SJCRH30 (cell line): Measurements from ENCODE around the gene STRIP2. TPM values are rescaled to one million over a fixed set of nuclear protein-coding genes. Genes with fewer than 3 reads are reported as not detected.
"Not testable (repeated sequence)": the region's sequence is repeated elsewhere in the genome, so short reads cannot be mapped to it uniquely, and the experiment has no call there.

Source experiments
- DNase-seq, 2 experiments: peaks; one replicate each; pipeline ENCODE4 v3.0.0-alpha.2; 2015 to 2020
- H3K27ac ChIP-seq: fragments of 250-450 bp; sonication (Bioruptor Pico); 2 replicates; pipeline ENCODE4 v1.5.1; 2020; ENCODE audit warnings: mild to moderate bottlenecking, moderate library complexity
- H3K27me3 ChIP-seq: fragments of 250-450 bp; sonication (Bioruptor Pico); 2 replicates; pipeline ENCODE4 v1.5.1; 2020; ENCODE audit warnings: mild to moderate bottlenecking, moderate library complexity
- H3K36me3 ChIP-seq: fragments of 250-450 bp; sonication (Bioruptor Pico); 2 replicates; pipeline ENCODE4 v1.5.1; 2020; ENCODE audit warnings: mild to moderate bottlenecking, moderate library complexity
- H3K4me1 ChIP-seq: fragments of 250-450 bp; sonication (Bioruptor Pico); 2 replicates; pipeline ENCODE4 v1.5.1; 2020; ENCODE audit warnings: mild to moderate bottlenecking, moderate library complexity
- H3K4me3 ChIP-seq: fragments of 250-450 bp; sonication (Bioruptor Pico); 2 replicates; pipeline ENCODE4 v1.5.1; 2020; ENCODE audit warnings: mild to moderate bottlenecking, moderate library complexity
- H3K9me3 ChIP-seq: fragments of 250-450 bp; sonication (Bioruptor Pico); replicated peaks from 2 replicates; pipeline ENCODE4 v1.5.1; 2020; ENCODE audit warnings: mild to moderate bottlenecking, moderate library complexity
- total RNA-seq: library from RNA; depleted of rRNA; stranded (reverse); fragments of >200 nt; shearing (Covaris generic); gene quantifications from 2 replicates; pipeline ENCODE4 v1.2.3, GENCODE V29; 2014; rRNA removed

The STRIP2 gene
- total RNA-seq, 1 experiment from 2014 or later = 16.7 TPM

DNA sequence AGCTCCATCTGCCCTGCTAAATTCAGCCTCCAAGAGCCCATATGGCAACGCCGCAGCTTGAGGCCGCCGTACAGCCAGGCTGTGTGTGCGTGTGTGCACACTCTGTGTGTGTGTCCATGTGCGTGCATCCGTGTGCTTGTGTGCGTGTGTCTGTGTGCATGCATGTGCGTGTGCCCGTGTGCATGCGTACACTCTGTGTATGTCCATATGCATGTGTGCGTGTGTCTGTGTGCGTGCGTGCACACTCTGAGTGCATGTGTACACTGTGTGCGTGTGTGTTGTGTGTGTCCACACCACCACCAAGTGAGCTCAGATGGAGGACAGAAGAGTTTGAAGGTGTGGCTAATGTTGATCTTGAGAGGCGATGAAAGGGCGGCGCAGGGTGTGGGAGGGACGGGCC, 98.1 kb downstream of the STRIP2 start:
- H3K27me3 ChIP-seq = no peaks in the 10 kb centered on the region
- H3K36me3 ChIP-seq = no peaks in the 10 kb centered on the region
- no peaks in the 10 kb centered on the region for H3K4me1 ChIP-seq
- DNase-seq = no peak
- no peak overlapping the region for H3K4me3 ChIP-seq
- H3K27ac ChIP-seq = no peak overlapping the region
- no peaks in the 10 kb centered on the region for H3K9me3 ChIP-seq

DNA sequence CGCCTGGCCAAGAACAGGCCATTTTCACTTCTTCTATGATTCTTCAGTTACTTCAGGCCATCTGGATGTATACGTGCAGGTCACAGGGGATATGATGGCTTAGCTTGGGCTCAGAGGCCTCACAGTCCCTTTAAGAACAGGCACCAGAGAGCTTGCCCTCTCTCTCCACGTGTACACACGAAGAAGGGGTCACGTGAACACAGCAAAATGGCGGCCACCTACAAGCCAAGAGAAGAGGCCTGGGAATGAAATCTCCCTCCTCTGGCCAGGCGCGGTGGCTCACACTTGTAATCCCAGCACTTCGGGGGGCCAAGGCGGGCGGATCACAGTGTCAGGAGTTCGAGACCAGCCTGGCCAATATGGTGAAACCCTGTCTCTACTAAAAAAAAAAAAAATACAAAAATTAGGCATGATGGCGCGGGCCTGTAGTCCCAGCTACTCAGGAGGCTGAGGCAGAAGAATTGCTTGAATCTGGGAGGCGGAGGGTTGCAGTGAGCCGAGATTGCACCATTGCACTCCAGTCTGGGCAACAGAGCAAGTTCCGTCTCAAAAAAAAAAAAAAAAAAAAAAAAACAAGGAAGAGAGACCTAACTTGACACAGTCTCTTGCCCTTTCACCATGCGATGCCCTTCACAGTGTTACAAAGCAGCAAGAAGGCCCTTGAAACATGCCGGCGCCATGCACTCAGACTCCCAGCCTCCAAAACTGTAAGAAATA, 100.5 kb downstream of the STRIP2 start:
- not testable (repeated sequence) for H3K4me1 ChIP-seq, DNase-seq, H3K36me3 ChIP-seq, H3K27ac ChIP-seq, H3K9me3 ChIP-seq, H3K4me3 ChIP-seq, H3K27me3 ChIP-seq

DNA sequence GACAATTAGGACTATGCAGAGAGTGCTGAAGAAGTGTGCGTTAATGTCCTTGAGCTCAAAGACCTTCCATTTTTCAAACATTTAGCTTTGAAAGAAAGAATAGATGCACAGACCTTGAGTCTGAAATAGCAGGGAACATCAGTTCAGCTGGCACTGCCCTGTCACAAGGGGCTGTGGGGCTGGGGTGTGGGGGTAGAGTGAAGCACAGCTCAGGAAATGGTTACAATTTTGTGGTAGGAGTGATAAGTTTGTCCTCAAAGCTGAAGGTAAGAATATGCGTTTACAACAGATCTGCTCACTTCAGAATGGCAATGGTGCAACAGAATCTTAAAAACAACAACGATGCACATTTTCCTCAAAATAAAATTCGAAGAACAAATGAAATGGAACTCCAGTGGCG, 101.7 kb downstream of the STRIP2 start:
- no peak for DNase-seq
- no peak overlapping the region for H3K4me3 ChIP-seq

DNA sequence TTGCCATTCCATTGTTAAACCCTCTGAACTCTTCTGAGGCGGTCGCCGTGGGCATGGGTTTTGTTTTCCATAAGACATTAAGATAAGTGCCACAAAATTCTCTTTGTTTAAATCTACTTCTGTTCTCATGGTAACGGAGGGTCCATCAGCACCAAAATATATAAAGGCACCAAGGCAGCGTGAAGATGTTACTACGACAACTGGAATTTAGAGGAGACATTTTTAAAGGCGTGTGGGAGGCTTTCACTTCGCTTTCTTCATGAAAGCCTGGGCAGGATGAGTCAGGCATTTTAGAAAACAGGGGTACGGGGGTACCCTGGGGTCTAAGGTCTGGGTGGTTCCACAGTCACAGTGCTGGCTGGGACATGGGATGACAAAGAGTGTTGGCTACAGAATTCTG, 102.1 kb downstream of the STRIP2 start:
- Histone ChIP-seq H3K27me3 (no peaks in the 10 kb centered on the region), H3K4me3 (no peak overlapping the region), H3K4me1 (no peaks in the 10 kb centered on the region), H3K9me3 (no peaks in the 10 kb centered on the region), H3K36me3 (no peaks in the 10 kb centered on the region), H3K27ac (no peak overlapping the region)
- no peak for DNase-seq

More for the DNA sequence above, 101.7 kb downstream of the STRIP2 start:
- Histone ChIP-seq H3K27ac (no peak overlapping the region), H3K27me3 (no peaks in the 10 kb centered on the region), H3K4me1 (no peaks in the 10 kb centered on the region), H3K9me3 (no peaks in the 10 kb centered on the region), H3K36me3 (no peaks in the 10 kb centered on the region)

Other genes with a start within 250 kb of the STRIP2 start
- gene SMO, start 245.8 kb upstream of the STRIP2 start, total RNA-seq = 40.5 and 43.2 TPM in 2 replicates
- gene AHCYL2, start 209.4 kb upstream of the STRIP2 start, total RNA-seq = 10.2 and 10.9 TPM in 2 replicates
- gene SMKR1, start 68.1 kb downstream of the STRIP2 start, total RNA-seq = not detected in 2 replicates
- 11.8 and 14.0 TPM in 2 replicates for gene NRF1, start 177.3 kb downstream of the STRIP2 start, total RNA-seq